Brain microvascular endothelial cell (primary cell): ENCODE results near the gene CHD1.

ENCODE experiments used
- DNase-seq: peaks from one replicate; pipeline ENCODE4 v3.0.0-alpha.2; 2020
- H3K27ac ChIP-seq: fragments of 250-450 bp; sonication (Bioruptor Pico); 2 replicates; pipeline ENCODE4 v1.5.1; 2020; ENCODE audit warnings: mild to moderate bottlenecking, moderate library complexity
- H3K27me3 ChIP-seq: fragments of 250-450 bp; sonication (Bioruptor Pico); replicated peaks from 2 replicates; pipeline ENCODE4 v1.5.1; 2020; ENCODE audit warnings: mild to moderate bottlenecking
- H3K36me3 ChIP-seq: fragments of 250-450 bp; sonication (Bioruptor Pico); replicated peaks from 2 replicates; pipeline ENCODE4 v1.5.1; 2020; ENCODE audit warnings: mild to moderate bottlenecking
- H3K4me3 ChIP-seq: 2 replicates; pipeline ENCODE4 v1.5.1; 2011; ENCODE audit warnings: low read depth, mild to moderate bottlenecking, control low read depth, low read length, moderate library complexity
- in situ Hi-C: cut with HindIII; loops from 2 replicates; pipeline ENCODE4 v1.10.0; 2017; ENCODE audit warnings: low sequenced_read_pairs, low pct_ligation_motif_present
- TF ChIP-seq, protein P1 (sequence below): IDR thresholded peaks from 2 replicates; pipeline ENCODE4 v1.5.1; 2011; ENCODE audit warnings: low read depth, mild to moderate bottlenecking, moderate library complexity, low read length, control low read depth, inconsistent platforms; ENCODE audit errors: missing control alignments

CHD1 gene

DNA sequence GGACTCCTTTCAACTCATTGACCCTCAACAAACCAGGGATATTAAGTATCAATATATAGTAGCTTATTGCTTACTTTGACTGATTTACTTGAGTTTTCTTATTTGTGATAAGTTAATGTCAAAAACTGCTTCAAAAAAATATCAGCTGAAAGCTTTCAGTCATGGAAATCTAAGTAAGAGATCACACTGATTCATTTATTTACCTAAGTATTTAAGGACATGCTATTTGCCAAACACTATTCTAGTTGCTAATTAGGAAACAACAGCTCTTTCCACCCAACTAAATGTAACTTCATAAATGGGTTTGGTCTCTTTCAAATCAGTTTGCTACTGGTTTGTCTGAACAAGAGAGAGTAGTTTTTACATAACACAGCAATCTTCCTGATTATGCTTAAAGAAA lies 48.2 kb downstream of the CHD1 start:
- H3K27ac ChIP-seq, result peak overlapping the region; percentile 36
- DNase-seq, result no peak
- H3K4me3 ChIP-seq, result no peak overlapping the region
- in situ Hi-C loops, result no loop called here
- H3K36me3 ChIP-seq, result peaks cover 24% of the 10 kb centered on the region
- no peaks in the 10 kb centered on the region for H3K27me3 ChIP-seq
- TF ChIP-seq, protein P1, sequence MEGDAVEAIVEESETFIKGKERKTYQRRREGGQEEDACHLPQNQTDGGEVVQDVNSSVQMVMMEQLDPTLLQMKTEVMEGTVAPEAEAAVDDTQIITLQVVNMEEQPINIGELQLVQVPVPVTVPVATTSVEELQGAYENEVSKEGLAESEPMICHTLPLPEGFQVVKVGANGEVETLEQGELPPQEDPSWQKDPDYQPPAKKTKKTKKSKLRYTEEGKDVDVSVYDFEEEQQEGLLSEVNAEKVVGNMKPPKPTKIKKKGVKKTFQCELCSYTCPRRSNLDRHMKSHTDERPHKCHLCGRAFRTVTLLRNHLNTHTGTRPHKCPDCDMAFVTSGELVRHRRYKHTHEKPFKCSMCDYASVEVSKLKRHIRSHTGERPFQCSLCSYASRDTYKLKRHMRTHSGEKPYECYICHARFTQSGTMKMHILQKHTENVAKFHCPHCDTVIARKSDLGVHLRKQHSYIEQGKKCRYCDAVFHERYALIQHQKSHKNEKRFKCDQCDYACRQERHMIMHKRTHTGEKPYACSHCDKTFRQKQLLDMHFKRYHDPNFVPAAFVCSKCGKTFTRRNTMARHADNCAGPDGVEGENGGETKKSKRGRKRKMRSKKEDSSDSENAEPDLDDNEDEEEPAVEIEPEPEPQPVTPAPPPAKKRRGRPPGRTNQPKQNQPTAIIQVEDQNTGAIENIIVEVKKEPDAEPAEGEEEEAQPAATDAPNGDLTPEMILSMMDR, result no peak

DNA sequence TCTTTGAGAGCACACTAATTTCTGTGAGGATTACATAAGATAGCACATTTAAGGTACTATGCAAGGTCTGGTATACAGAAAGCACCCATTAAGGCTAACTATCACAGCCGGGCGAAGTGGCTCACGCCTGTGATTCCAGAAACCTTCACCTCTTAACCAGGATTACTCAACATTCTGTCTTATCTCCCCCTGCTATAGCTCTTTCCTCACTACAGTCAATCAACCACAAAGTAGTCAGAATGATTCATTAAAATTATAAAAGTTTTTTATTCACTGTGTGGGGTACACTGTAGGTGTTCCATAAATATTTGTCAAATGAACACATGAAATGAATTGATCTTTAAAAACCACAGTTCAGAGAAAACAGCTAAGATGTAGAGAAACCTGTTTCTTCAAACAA lies 48.7 kb downstream of the CHD1 start:
- DNase-seq, result peak; percentile 28
- in situ Hi-C loops, result no loop called here
- TF ChIP-seq, protein P1, result no peak
- Histone ChIP-seq H3K36me3 (peaks cover 23% of the 10 kb centered on the region), H3K27me3 (no peaks in the 10 kb centered on the region), H3K27ac (peak overlapping the region; percentile 36), H3K4me3 (no peak overlapping the region)

DNA sequence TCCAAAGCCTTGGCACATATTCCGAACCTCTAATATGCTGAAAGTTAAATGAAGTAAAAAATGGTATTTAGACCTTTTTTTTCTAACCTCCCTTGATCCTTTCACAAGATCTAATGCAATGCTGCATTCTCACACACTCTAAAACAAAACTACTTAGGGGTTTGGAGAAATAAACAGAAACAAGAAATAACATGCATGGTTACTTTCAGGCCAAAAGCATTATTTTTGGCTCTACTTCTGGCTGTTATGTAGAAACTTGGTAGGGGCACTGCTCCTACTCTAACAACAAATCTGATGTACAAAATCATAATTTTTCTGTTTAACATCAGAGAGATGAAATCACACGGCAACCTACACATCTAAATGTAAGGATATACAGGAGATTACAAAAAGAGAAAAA lies 51.2 kb downstream of the CHD1 start:
- Histone ChIP-seq H3K27ac (no peak overlapping the region), H3K36me3 (peaks cover 17% of the 10 kb centered on the region), H3K27me3 (no peaks in the 10 kb centered on the region), H3K4me3 (no peak overlapping the region)
- in situ Hi-C loops, result no loop called here
- TF ChIP-seq, protein P1, result no peak
- DNase-seq, result no peak

DNA sequence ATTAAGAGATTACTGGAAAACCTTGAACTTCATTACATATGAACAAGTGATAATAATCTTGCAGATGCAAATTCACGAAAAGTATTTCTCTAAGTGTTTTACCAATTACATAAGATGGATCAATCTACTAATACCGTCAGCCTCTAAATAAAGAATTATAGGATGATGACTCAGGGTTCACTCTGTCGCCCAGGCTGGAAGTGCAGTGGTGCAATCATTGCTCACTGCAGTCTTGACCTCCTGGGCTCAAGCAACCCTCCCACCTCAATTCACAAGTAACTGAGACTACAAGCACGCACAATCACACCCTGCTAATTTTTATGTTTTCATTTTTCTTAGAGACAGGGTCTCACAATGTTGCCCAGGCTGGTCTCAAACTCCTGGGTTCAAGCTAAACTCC lies 56.1 kb downstream of the CHD1 start:
- no peak overlapping the region for H3K4me3 ChIP-seq
- TF ChIP-seq, protein P1, result no peak
- DNase-seq, result peak; percentile 53
- in situ Hi-C loops, result no loop called here
- H3K27ac ChIP-seq, result no peak overlapping the region
- H3K36me3 ChIP-seq, result peaks cover 20% of the 10 kb centered on the region
- no peaks in the 10 kb centered on the region for H3K27me3 ChIP-seq

DNA sequence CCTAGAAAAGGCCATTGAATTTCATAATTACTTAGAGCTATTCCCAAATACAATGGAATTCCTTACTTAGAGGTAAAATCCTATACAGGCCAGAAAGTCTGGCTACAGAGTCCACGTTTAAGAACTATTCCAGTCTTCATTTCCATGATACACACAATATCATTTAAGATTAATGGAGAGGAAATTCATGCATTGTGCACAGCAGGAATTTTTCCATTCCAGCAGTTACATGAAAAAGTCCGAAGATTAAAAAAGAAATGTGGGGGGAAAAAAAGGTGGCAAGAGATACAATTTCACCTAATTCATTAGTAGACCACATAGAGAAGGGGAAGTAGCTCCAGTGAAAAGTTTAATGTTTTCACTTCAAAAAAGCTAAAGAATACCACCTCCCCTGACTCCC lies 63.1 kb downstream of the CHD1 start:
- Histone ChIP-seq H3K27me3 (no peaks in the 10 kb centered on the region), H3K36me3 (peaks cover 20% of the 10 kb centered on the region), H3K4me3 (no peak overlapping the region), H3K27ac (no peak overlapping the region)
- in situ Hi-C loops, result no loop called here
- no peak for DNase-seq
- TF ChIP-seq, protein P1, result no peak

DNA sequence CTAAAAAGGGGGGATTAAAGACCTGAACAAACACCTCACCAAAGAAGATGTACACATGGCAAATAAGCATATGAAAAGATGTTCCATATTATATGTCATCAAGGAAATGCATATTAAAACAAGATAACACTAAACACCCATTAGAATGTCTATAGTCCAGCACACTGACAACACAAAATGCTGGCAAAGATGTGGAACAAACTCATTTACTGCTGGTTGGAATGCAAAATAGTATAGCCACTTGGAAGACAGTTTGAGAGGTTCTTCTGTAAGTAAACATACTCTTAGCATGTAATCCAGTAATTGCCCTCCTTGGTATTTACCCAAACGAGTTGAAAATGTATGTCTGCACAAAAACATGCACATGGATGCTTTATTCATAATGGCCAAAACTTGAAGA lies 81.8 kb downstream of the CHD1 start:
- H3K36me3 ChIP-seq, result no peaks in the 10 kb centered on the region
- in situ Hi-C loops, result no loop called here
- H3K27ac ChIP-seq, result no peak overlapping the region
- no peak for DNase-seq
- H3K4me3 ChIP-seq, result no peak overlapping the region
- no peaks in the 10 kb centered on the region for H3K27me3 ChIP-seq
- TF ChIP-seq, protein P1, result no peak
